ENCODE results near the gene HLA-A. TPM values are rescaled to one million over a fixed set of nuclear protein-coding genes. Genes with fewer than 3 reads are reported as not detected.

Gene HLA-A
- total RNA-seq, 1 experiment from 2014 or later: 251 TPM

GRCh38 chr6:29970711-29971110, 28.4 kb downstream of the HLA-A start:
- Histone ChIP-seq H3K9me3 (ENCODE audit: control insufficient read depth in 1 of 2, insufficient read depth in 1 of 2, low read depth in 1 of 2, low read length in 2 of 2) (no peaks in the 10 kb centered on the region), H3K27ac (ENCODE audit: low read depth, low read length) (no peak overlapping the region), H3K4me1 (ENCODE audit: control insufficient read depth in 1 of 2, insufficient read depth in 2 of 2, low read length in 2 of 2) (peaks cover 28 to 40% of the 10 kb centered on the region in 2 experiments), H4K20me1 (ENCODE audit: insufficient read depth) (no peaks in the 10 kb centered on the region), H2AFZ (ENCODE audit: low read depth, low read length, poor library complexity, severe bottlenecking) (no peak overlapping the region), H3K4me3 (replicated peaks in 1 of 2; ENCODE audit: low read depth in 1 of 2, low read length in 2 of 2) (no peak overlapping the region), H3K4me2 (ENCODE audit: low read length) (no peak overlapping the region), H3K79me2 (ENCODE audit: insufficient read depth, low read length) (no peaks in the 10 kb centered on the region), H3K27me3 (ENCODE audit: insufficient read depth, low read length) (no peaks in the 10 kb centered on the region), H3K9me2 (ENCODE audit: insufficient read depth) (no peaks in the 10 kb centered on the region), H3K36me3 (ENCODE audit: control insufficient read depth in 1 of 2, insufficient read depth in 2 of 2, low read length in 2 of 2) (no peaks in the 10 kb centered on the region), H3K9ac (ENCODE audit: low read length) (no peak overlapping the region)
- CTCF ChIA-PET: no interaction called here
- TF ChIP-seq SIN3A (IDR thresholded peaks at IDR 0.05; ENCODE audit: low read depth): no peak
- no peak for TF ChIP-seq ATF3 (IDR thresholded peaks at IDR 0.05)
- no peak for TF ChIP-seq ELF1 (IDR thresholded peaks at IDR 0.05; ENCODE audit: borderline replicate concordance, low read depth)
- TF ChIP-seq REST (IDR thresholded peaks at IDR 0.05; ENCODE audit: low read depth): no peak
- DNase-seq (ENCODE audit: low read depth, low spot score): no peak
- POLR2A ChIA-PET: no interaction called here
- no TSS peak for BruUV-seq (replicated peaks)
- RAD21 ChIA-PET (ENCODE audit: low non-redundant PET in 1 of 2, low total read pairs in 2 of 2, uncharacterized antibody in 2 of 2, unreplicated experiment in 2 of 2): no interaction called here
- ATAC-seq: no peak
- intact Hi-C loops (cut with micrococcal nuclease): no loop called here

GRCh38 chr6:29974901-29975560, 32.7 kb downstream of the HLA-A start:
- Histone ChIP-seq H3K4me1 (ENCODE audit: control insufficient read depth in 1 of 2, insufficient read depth in 2 of 2, low read length in 2 of 2) (peaks cover 7 to 20% of the 10 kb centered on the region in 2 experiments), H3K9me2 (ENCODE audit: insufficient read depth) (no peaks in the 10 kb centered on the region), H4K20me1 (ENCODE audit: insufficient read depth) (no peaks in the 10 kb centered on the region), H3K4me2 (ENCODE audit: low read length) (no peak overlapping the region), H3K36me3 (ENCODE audit: control insufficient read depth in 1 of 2, insufficient read depth in 2 of 2, low read length in 2 of 2) (no peaks in the 10 kb centered on the region), H3K9me3 (ENCODE audit: control insufficient read depth in 1 of 2, insufficient read depth in 1 of 2, low read depth in 1 of 2, low read length in 2 of 2) (no peaks in the 10 kb centered on the region), H3K79me2 (ENCODE audit: insufficient read depth, low read length) (no peaks in the 10 kb centered on the region), H3K4me3 (replicated peaks in 1 of 2; ENCODE audit: low read depth in 1 of 2, low read length in 2 of 2) (no peak overlapping the region), H3K9ac (ENCODE audit: low read length) (no peak overlapping the region), H3K27me3 (ENCODE audit: insufficient read depth, low read length) (no peaks in the 10 kb centered on the region), H2AFZ (ENCODE audit: low read depth, low read length, poor library complexity, severe bottlenecking) (no peak overlapping the region), H3K27ac (ENCODE audit: low read depth, low read length) (no peak overlapping the region)
- no peak for ATAC-seq
- BruUV-seq (replicated peaks): no TSS peak
- no peak for TF ChIP-seq CEBPB (IDR thresholded peaks at IDR 0.05; ENCODE audit: low read depth)
- ChIA-PET CTCF (no interaction called here), POLR2A (interaction anchor here (1.3 kb wide), 1 partner anchor 10 kb away, joined by 5 read pairs; no protein-coding TSS in a partner anchor), RAD21 (ENCODE audit: low non-redundant PET in 1 of 2, low total read pairs in 2 of 2, uncharacterized antibody in 2 of 2, unreplicated experiment in 2 of 2) (no interaction called here)
- no peak for DNase-seq (ENCODE audit: low read depth, low spot score)
- intact Hi-C loops (cut with micrococcal nuclease): no loop called here

All from HCT116 (cell line).